GM18505 (cell line): Measurements from ENCODE around the gene ZFTA.
A peak's percentile ranks its signal among the peaks of the same experiment; 100 is the strongest.
"Not testable (repeated sequence)": the region's sequence is repeated elsewhere in the genome, so short reads cannot be mapped to it uniquely, and the experiment has no call there.

Experiments used
- ATAC-seq: cut with Tn5 transposase; IDR thresholded peaks from one replicate; pipeline ENCODE4 v1.9.1; 2021; ENCODE audit not compliant: unreplicated experiment
- POLR2A ChIP-seq: IDR thresholded peaks from 4 replicates; pipeline ENCODE4 v1.6.1; 2011; ENCODE audit warnings: borderline replicate concordance; ENCODE audit not compliant: insufficient read depth, insufficient read length; ENCODE audit errors: extremely low read depth

The ZFTA gene

GRCh38 chr11:63793161-63793560, 24.6 kb upstream of the ZFTA start:
- no peak for ATAC-seq
- no peak for TF ChIP-seq POLR2A

GRCh38 chr11:63791495-63792167, 23.1 kb upstream of the ZFTA start:
- TF ChIP-seq POLR2A = no peak
- no peak for ATAC-seq

- no peak for TF ChIP-seq POLR2A
- ATAC-seq = no peak
Observed at GRCh38 chr11:63785823-63786222, 17.2 kb upstream of the ZFTA start.

GRCh38 chr11:63783925-63784592, 15.5 kb upstream of the ZFTA start:
- ATAC-seq = no peak
- TF ChIP-seq POLR2A = no peak

GRCh38 chr11:63782749-63783148, 14.2 kb upstream of the ZFTA start:
- ATAC-seq = no peak
- no peak for TF ChIP-seq POLR2A

- no peak for ATAC-seq
Observed at GRCh38 chr11:63779039-63779438, 10.5 kb upstream of the ZFTA start.

GRCh38 chr11:63775191-63775590, 6.6 kb upstream of the ZFTA start:
- ATAC-seq = no peak
- TF ChIP-seq POLR2A = no peak

More at GRCh38 chr11:63779039-63779438, 10.5 kb upstream of the ZFTA start:
- TF ChIP-seq POLR2A = no peak

- ATAC-seq = not testable (repeated sequence)
Observed at GRCh38 chr11:63771741-63772318, 3.3 kb upstream of the ZFTA start.

- no peak for TF ChIP-seq POLR2A
- no peak for ATAC-seq
Observed at GRCh38 chr11:63770763-63771162, 2.2 kb upstream of the ZFTA start.

GRCh38 chr11:63769714-63770455, 1.3 kb upstream of the ZFTA start:
- TF ChIP-seq POLR2A = no peak
- no peak for ATAC-seq

GRCh38 chr11:63769042-63769713, 603 bp upstream of the ZFTA start:
- TF ChIP-seq POLR2A = no peak
- peak; percentile 37 for ATAC-seq

- ATAC-seq = no peak
- TF ChIP-seq POLR2A = peak; percentile 11
Observed at GRCh38 chr11:63767565-63768236, 874 bp downstream of the ZFTA start.

GRCh38 chr11:63767267-63767564, 1.4 kb downstream of the ZFTA start:
- no peak for TF ChIP-seq POLR2A
- no peak for ATAC-seq
